ENCODE results near the gene KRT15. TPM values are rescaled to one million over a fixed set of nuclear protein-coding genes. Genes with fewer than 3 reads are reported as not detected.

Gene KRT15
- total RNA-seq, 4 donors from 2014 or later: 0.80 to 17.6 (median 7.4) TPM

GRCh38 chr17:41481036-41481435 lies 37.7 kb downstream of the KRT15 start, which contains the start of gene KRT35:
TSS of gene KRT35 (minus strand) at chr17:41481151. CDS start at chr17:41481097, 54 bp downstream.
- H3K27me3 ChIP-seq: no peaks in the 10 kb centered on the region
- no peak within 1 kb of the TSS for H3K4me3 ChIP-seq
- H3K36me3 ChIP-seq: no peaks in the 10 kb centered on the region
- intact Hi-C loops (cut with DNase I; ENCODE audit: low total_unique reads): no loop called here
- in situ Hi-C loops (cut with MboI; ENCODE audit: low pct_ligation_motif_present in 1 of 4, low pct_unique_long_range_greater_than_20kb in 1 of 4, low sequenced_read_pairs in 3 of 4): no loop called here
- no peak within 1 kb of the TSS for H3K27ac ChIP-seq
- 87% methylated on average over 2 of the region's 2 CpGs; no CpG with 5 or more reads in 1 of the 2 donors for WGBS, 2 donors (ENCODE audit: low coverage in 1 of 2)
- no peaks in the 10 kb centered on the region for H3K9me3 ChIP-seq
- DNase-seq: no peak
- TF ChIP-seq EP300 (IDR thresholded peaks at IDR 0.05; ENCODE audit: low read depth) (no peak), CTCF (IDR thresholded peaks at IDR 0.05) (no peak), POLR2AphosphoS5 (IDR thresholded peaks at IDR 0.05) (no peak), POLR2A (IDR thresholded peaks at IDR 0.05) (no peak)
- H3K4me1 ChIP-seq: no peaks in the 10 kb centered on the region

DNA sequence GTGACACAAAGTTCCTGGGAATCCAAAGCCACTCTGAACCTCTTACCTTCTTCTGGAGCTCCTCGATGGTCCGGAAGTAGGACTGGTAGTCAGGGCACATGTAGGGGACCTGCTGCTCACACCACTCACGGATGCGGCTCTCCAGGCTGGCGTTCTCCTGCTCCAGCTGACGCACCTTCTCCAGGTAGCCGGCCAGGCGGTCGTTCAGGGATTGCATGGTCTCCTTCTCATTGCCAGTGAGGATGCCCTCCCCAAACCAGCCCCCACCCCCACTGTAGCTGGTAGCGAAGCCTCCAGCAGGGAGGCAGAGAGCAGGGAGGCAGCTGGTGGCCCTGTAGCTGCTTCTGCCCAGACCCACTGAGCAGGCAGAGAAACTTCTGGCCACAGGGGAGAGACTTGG lies 38.1 kb downstream of the KRT15 start:
- TF ChIP-seq EP300 (IDR thresholded peaks at IDR 0.05; ENCODE audit: low read depth) (no peak), POLR2AphosphoS5 (IDR thresholded peaks at IDR 0.05) (no peak), POLR2A (IDR thresholded peaks at IDR 0.05) (no peak), CTCF (IDR thresholded peaks at IDR 0.05) (no peak)
- no peak for DNase-seq
- in situ Hi-C loops (cut with MboI; ENCODE audit: low pct_ligation_motif_present in 1 of 4, low pct_unique_long_range_greater_than_20kb in 1 of 4, low sequenced_read_pairs in 3 of 4) (no loop called here), intact Hi-C loops (cut with DNase I; ENCODE audit: low total_unique reads) (no loop called here)
- Histone ChIP-seq H3K36me3 (no peaks in the 10 kb centered on the region), H3K4me3 (no peak overlapping the region), H3K9me3 (no peaks in the 10 kb centered on the region), H3K27ac (no peak overlapping the region), H3K27me3 (no peaks in the 10 kb centered on the region), H3K4me1 (no peaks in the 10 kb centered on the region)
- 89% methylated on average over 10 of the region's 10 CpGs; no CpG with 5 or more reads in 1 of the 2 donors for WGBS, 2 donors (ENCODE audit: low coverage in 1 of 2)

- in situ Hi-C loops (cut with MboI; ENCODE audit: low pct_ligation_motif_present in 1 of 4, low pct_unique_long_range_greater_than_20kb in 1 of 4, low sequenced_read_pairs in 3 of 4): no loop called here
- H3K4me1 ChIP-seq: no peaks in the 10 kb centered on the region
- H3K4me3 ChIP-seq: no peak overlapping the region
- no peaks in the 10 kb centered on the region for H3K36me3 ChIP-seq
- TF ChIP-seq CTCF (IDR thresholded peaks at IDR 0.05): no peak
- no peak for TF ChIP-seq POLR2A (IDR thresholded peaks at IDR 0.05)
- TF ChIP-seq POLR2AphosphoS5 (IDR thresholded peaks at IDR 0.05): no peak
- no peak for TF ChIP-seq EP300 (IDR thresholded peaks at IDR 0.05; ENCODE audit: low read depth)
- no peaks in the 10 kb centered on the region for H3K27me3 ChIP-seq
- H3K9me3 ChIP-seq: no peaks in the 10 kb centered on the region
- DNase-seq: no peak
- whole genome bisulfite sequencing, 2 donors (ENCODE audit: low coverage in 1 of 2): 55 to 86% methylated on average over 1 to 2 of the region's 2 CpGs
- no peak overlapping the region for H3K27ac ChIP-seq
- intact Hi-C loops (cut with DNase I; ENCODE audit: low total_unique reads): no loop called here
Observed at GRCh38 chr17:41480136-41480535, 38.6 kb downstream of the KRT15 start.

GRCh38 chr17:41478237-41478636 lies 40.5 kb downstream of the KRT15 start:
- H3K4me1 ChIP-seq: no peaks in the 10 kb centered on the region
- intact Hi-C loops (cut with DNase I; ENCODE audit: low total_unique reads) (no loop called here), in situ Hi-C loops (cut with MboI; ENCODE audit: low pct_ligation_motif_present in 1 of 4, low pct_unique_long_range_greater_than_20kb in 1 of 4, low sequenced_read_pairs in 3 of 4) (no loop called here)
- TF ChIP-seq POLR2AphosphoS5 (IDR thresholded peaks at IDR 0.05) (no peak), CTCF (IDR thresholded peaks at IDR 0.05) (no peak), EP300 (IDR thresholded peaks at IDR 0.05; ENCODE audit: low read depth) (no peak), POLR2A (IDR thresholded peaks at IDR 0.05) (no peak)
- H3K4me3 ChIP-seq: no peak overlapping the region
- no peaks in the 10 kb centered on the region for H3K36me3 ChIP-seq
- H3K27ac ChIP-seq: no peak overlapping the region
- WGBS, 2 donors (ENCODE audit: low coverage in 1 of 2): 81% methylated on average over 8 of the region's 8 CpGs; no CpG with 5 or more reads in 1 of the 2 donors
- H3K27me3 ChIP-seq: no peaks in the 10 kb centered on the region
- no peaks in the 10 kb centered on the region for H3K9me3 ChIP-seq
- DNase-seq: no peak
